GM12874 (cell line): ENCODE data around the gene MARCKSL1.

Experiments
- CTCF ChIP-seq: IDR thresholded peaks from 2 replicates; pipeline ENCODE4 v1.5.1; 2011; ENCODE audit warnings: low read depth, mild to moderate bottlenecking, control low read depth, low read length, moderate library complexity; ENCODE audit not compliant: insufficient read depth

The MARCKSL1 gene

GRCh38 chr1:32367912-32368635 is 32.0 kb upstream of the MARCKSL1 start:
- no peak for TF ChIP-seq CTCF

GRCh38 chr1:32365445-32365844 is 29.4 kb upstream of the MARCKSL1 start:
- TF ChIP-seq CTCF, result no peak

GRCh38 chr1:32364836-32365235 is 28.8 kb upstream of the MARCKSL1 start:
- no peak for TF ChIP-seq CTCF

- no peak for TF ChIP-seq CTCF
Measured at GRCh38 chr1:32363713-32364112, 27.7 kb upstream of the MARCKSL1 start.

GRCh38 chr1:32362474-32363313 is 26.7 kb upstream of the MARCKSL1 start, which contains the start of the genes FAM229A and TSSK3:
Gene FAM229A (minus strand): TSS chr1:32362485. CDS start chr1:32362091, 394 bp downstream.
Gene TSSK3 (plus strand): TSS chr1:32362539. CDS start chr1:32362702, 163 bp downstream.
- no peak for TF ChIP-seq CTCF

GRCh38 chr1:32361674-32362473 is 25.8 kb upstream of the MARCKSL1 start:
- TF ChIP-seq CTCF, result 0 out of 2 replicates have a peak, but pooled peaks have one; percentile 11

- no peak for TF ChIP-seq CTCF
Measured at GRCh38 chr1:32361308-32361673, 25.3 kb upstream of the MARCKSL1 start.
